Keratinocyte (primary cell): Measurements from ENCODE around the gene ZNF581. TPM values are rescaled to one million over a fixed set of nuclear protein-coding genes. Genes with fewer than 3 reads are reported as not detected.

ENCODE experiments used
- DNase-seq: peaks from one replicate; pipeline ENCODE4 v3.0.0-alpha.2; 2011; ENCODE audit warnings: low read depth, missing footprints, low spot score
- FAIRE-seq: peaks from 2 replicates; lab custom pipeline; 2011; peaks lifted over from hg19 to GRCh38; lab: Jason Lieb, UNC
- H2AFZ ChIP-seq: 2 replicates; pipeline ENCODE4 v1.6.0; 2012; ENCODE audit warnings: low read length, control low read depth, inconsistent platforms; ENCODE audit not compliant: control insufficient read depth
- H3K27ac ChIP-seq: 2 replicates; pipeline ENCODE4 v1.5.1; 2011; ENCODE audit warnings: low read length; ENCODE audit not compliant: control insufficient read depth, insufficient read depth
- H3K27me3 ChIP-seq: 3 replicates; pipeline ENCODE4 v1.6.0; 2011; ENCODE audit warnings: low read length; ENCODE audit not compliant: control insufficient read depth, insufficient read depth; ENCODE audit errors: extremely low read depth
- H3K36me3 ChIP-seq, 2 experiments: 2 replicates in 1 of 2; 3 replicates in 1 of 2; pipeline ENCODE4 v1.5.1; 2011; ENCODE audit warnings: low read length in 2 of 2, mild to moderate bottlenecking in 1 of 2; ENCODE audit not compliant: control insufficient read depth in 2 of 2, insufficient read depth in 2 of 2; ENCODE audit errors: extremely low read depth in 1 of 2
- H3K4me1 ChIP-seq: 3 replicates; pipeline ENCODE4 v1.5.1; 2011; ENCODE audit warnings: low read length; ENCODE audit not compliant: control insufficient read depth, insufficient read depth; ENCODE audit errors: extremely low read depth
- H3K4me2 ChIP-seq: 3 replicates; pipeline ENCODE4 v1.6.0; 2011; ENCODE audit warnings: low read depth, low read length; ENCODE audit not compliant: control insufficient read depth, insufficient read depth; ENCODE audit errors: extremely low read depth
- H3K4me3 ChIP-seq, 3 experiments: fragments of 200-600 bp in 1 of 3; sonication (generic) in 1 of 3; 2 replicates in 2 of 3; 3 replicates in 1 of 3; pipeline ENCODE4 v1.5.1; 2011 to 2016; ENCODE audit warnings: low read length in 3 of 3, mild to moderate bottlenecking in 3 of 3, control low read depth in 2 of 3, inconsistent platforms in 1 of 3, low read depth in 1 of 3, mixed read lengths in 1 of 3, mixed run types in 1 of 3, moderate library complexity in 1 of 3; ENCODE audit not compliant: control insufficient read depth in 2 of 3, insufficient read depth in 2 of 3; ENCODE audit errors: extremely low read depth in 1 of 3
- H3K79me2 ChIP-seq: 2 replicates; pipeline ENCODE4 v1.6.0; 2012; ENCODE audit warnings: low read length; ENCODE audit not compliant: control insufficient read depth, insufficient read depth
- H3K9ac ChIP-seq: 3 replicates; pipeline ENCODE4 v1.6.0; 2011; ENCODE audit warnings: low read length; ENCODE audit not compliant: control insufficient read depth, insufficient read depth; ENCODE audit errors: extremely low read depth
- H3K9me1 ChIP-seq: 3 replicates; pipeline ENCODE4 v1.6.0; 2011; ENCODE audit warnings: low read length; ENCODE audit not compliant: control insufficient read depth, insufficient read depth; ENCODE audit errors: extremely low read depth
- H3K9me3 ChIP-seq: 2 replicates; pipeline ENCODE4 v1.5.1; 2012; ENCODE audit warnings: low read depth, low read length; ENCODE audit not compliant: control insufficient read depth
- H4K20me1 ChIP-seq: 3 replicates; pipeline ENCODE4 v1.6.0; 2011; ENCODE audit warnings: low read length; ENCODE audit not compliant: control insufficient read depth, insufficient read depth; ENCODE audit errors: extremely low read depth
- CTCF ChIP-seq, 3 experiments: IDR thresholded peaks in 1 of 3; conservative IDR thresholded peaks in 1 of 3; optimal IDR thresholded peaks in 1 of 3; 2 replicates in 2 of 3; 3 replicates in 1 of 3; pipeline versions ENCODE3 to v1.5.1; 2011; ENCODE audit warnings: low read length in 3 of 3, mild to moderate bottlenecking in 3 of 3, moderate library complexity in 2 of 3, control low read depth in 1 of 3, inconsistent platforms in 1 of 3; ENCODE audit not compliant: insufficient read depth in 2 of 3; ENCODE audit errors: extremely low read depth in 1 of 3
- EZH2 ChIP-seq: IDR thresholded peaks from one replicate; pipeline ENCODE4 v1.6.1; 2012; ENCODE audit warnings: inconsistent platforms, mild to moderate bottlenecking, low read length, moderate library complexity
- dilution Hi-C: fragments of 300-500 bp; cut with MboI; formaldehyde crosslinking; loops from one replicate; pipeline ENCODE4 v1.7.0; 2020; ENCODE audit warnings: low sequenced_read_pairs; ENCODE audit not compliant: extremely low pct_ligation_motif_present
- polyA plus RNA-seq, 5 experiments: library from polyadenylated mRNA; depleted of rRNA in 3 of 5; stranded (reverse) in 3 of 5; stranded (forward) in 1 of 5; unstranded in 1 of 5; fragments of >200 nt; gene quantifications; 1 replicate in 1 of 5; 2 replicates in 3 of 5; 3 replicates in 1 of 5; pipeline versions ENCODE4 v1.2.1 to v1.2.3, GENCODE V29; 2011 to 2012; ENCODE audit warnings: missing spikeins in 2 of 5, low read depth in 1 of 5, low replicate concordance in 1 of 5

ZNF581 gene
- polyA plus RNA-seq, 1 donor (not counting 4 experiments of a cell fraction or from before 2014, with no cell fraction given): 14.8 TPM

- peaks cover 43% of the 10 kb centered on the region for H3K4me1 ChIP-seq
- H2AFZ ChIP-seq: peak overlapping the region; percentile 69
- H3K9me3 ChIP-seq: no peaks in the 10 kb centered on the region
- no peak for FAIRE-seq
- H3K27ac ChIP-seq: peak overlapping the region; percentile 58
- H3K9me1 ChIP-seq: peaks cover 2% of the 10 kb centered on the region
- no peaks in the 10 kb centered on the region for H4K20me1 ChIP-seq
- dilution Hi-C loops: no loop called here
- no peak for TF ChIP-seq EZH2
- peak; percentile 61 to 85 (median 78) for TF ChIP-seq CTCF (optimal IDR thresholded peaks at IDR 0.05 in 1 of 3, IDR thresholded peaks at IDR 0.05 in 1 of 3, conservative IDR thresholded peaks at IDR 0.05 in 1 of 3; ENCODE audit: extremely low read depth in 1 of 3, insufficient read depth in 2 of 3, low read length in 3 of 3)
- peak overlapping the region; percentile 67 to 92 (median 74) for H3K4me3 ChIP-seq
- peaks cover 2 to 10% of the 10 kb centered on the region in 2 experiments for H3K36me3 ChIP-seq
- no peaks in the 10 kb centered on the region for H3K27me3 ChIP-seq
- DNase-seq: no peak
- peak overlapping the region; percentile 88 for H3K9ac ChIP-seq
- peaks cover 57% of the 10 kb centered on the region for H3K79me2 ChIP-seq
- peak overlapping the region; percentile 79 for H3K4me2 ChIP-seq
Observed at GRCh38 chr19:55640043-55640576, 3.3 kb upstream of the ZNF581 start.

- TF ChIP-seq CTCF (optimal IDR thresholded peaks at IDR 0.05 in 1 of 3, IDR thresholded peaks at IDR 0.05 in 1 of 3, conservative IDR thresholded peaks at IDR 0.05 in 1 of 3; ENCODE audit: extremely low read depth in 1 of 3, insufficient read depth in 2 of 3, low read length in 3 of 3) (no peak), EZH2 (no peak)
- peak within 1 kb of the TSS; percentile 90 for H3K4me2 ChIP-seq
- peaks cover 39% of the 10 kb centered on the region for H3K4me1 ChIP-seq
- H4K20me1 ChIP-seq: no peaks in the 10 kb centered on the region
- FAIRE-seq (no peak), DNase-seq (no peak)
- peaks cover 2% of the 10 kb centered on the region for H3K9me1 ChIP-seq
- no peaks in the 10 kb centered on the region for H3K9me3 ChIP-seq
- peak within 1 kb of the TSS; percentile 69 for H2AFZ ChIP-seq
- peaks cover 57% of the 10 kb centered on the region for H3K79me2 ChIP-seq
- dilution Hi-C loops: no loop called here
- H3K27me3 ChIP-seq: no peaks in the 10 kb centered on the region
- peak within 1 kb of the TSS; percentile 74 to 92 (median 84) for H3K4me3 ChIP-seq
- H3K27ac ChIP-seq: peak within 1 kb of the TSS; percentile 67
- H3K9ac ChIP-seq: peak within 1 kb of the TSS; percentile 88
- peaks cover 7 to 16% of the 10 kb centered on the region in 2 experiments for H3K36me3 ChIP-seq
Observed at GRCh38 chr19:55640577-55641425, 2.6 kb upstream of the ZNF581 start, which contains the start of gene ZNF580. Gene ZNF580, plus strand, starts transcription at chr19:55641002. Its CDS starts 1,507 bp downstream, at chr19:55642509.
